Measurements from ENCODE around the gene SLC29A2. TPM values are rescaled to one million over a fixed set of nuclear protein-coding genes. Genes with fewer than 3 reads are reported as not detected.
"Not testable (repeated sequence)": the region's sequence is repeated elsewhere in the genome, so short reads cannot be mapped to it uniquely, and the experiment has no call there.

SLC29A2 gene
- total RNA-seq, 2 donors from 2014 or later: 6.1 to 10.5 TPM

DNA sequence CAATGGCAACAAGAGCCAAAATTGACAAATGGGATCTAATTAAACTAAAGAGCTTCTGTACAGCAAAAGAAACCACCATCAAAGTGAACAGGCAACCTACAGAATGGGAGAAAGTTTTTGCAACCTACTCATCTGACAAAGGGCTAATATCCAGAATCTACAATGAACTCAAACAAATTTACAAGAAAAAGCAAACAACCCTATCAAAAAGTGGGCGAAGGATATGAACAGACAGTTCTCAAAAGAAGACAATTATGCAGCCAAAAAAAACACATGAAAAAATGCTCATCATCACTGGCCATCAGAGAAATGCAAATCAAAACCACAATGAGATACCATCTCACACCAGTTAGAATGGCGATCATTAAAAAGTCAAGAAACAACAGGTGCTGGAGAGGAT lies 51.3 kb downstream of the SLC29A2 start:
- not testable (repeated sequence) for ATAC-seq; DNase-seq (ENCODE audit: low spot score in 2 of 2); H3K27ac Mint-ChIP-seq
- peaks cover 0 to 10% of the 10 kb centered on the region in 2 donors for H3K9me3 Mint-ChIP-seq
- peaks cover 0 to 19% of the 10 kb centered on the region in 2 donors for H3K36me3 Mint-ChIP-seq

DNA sequence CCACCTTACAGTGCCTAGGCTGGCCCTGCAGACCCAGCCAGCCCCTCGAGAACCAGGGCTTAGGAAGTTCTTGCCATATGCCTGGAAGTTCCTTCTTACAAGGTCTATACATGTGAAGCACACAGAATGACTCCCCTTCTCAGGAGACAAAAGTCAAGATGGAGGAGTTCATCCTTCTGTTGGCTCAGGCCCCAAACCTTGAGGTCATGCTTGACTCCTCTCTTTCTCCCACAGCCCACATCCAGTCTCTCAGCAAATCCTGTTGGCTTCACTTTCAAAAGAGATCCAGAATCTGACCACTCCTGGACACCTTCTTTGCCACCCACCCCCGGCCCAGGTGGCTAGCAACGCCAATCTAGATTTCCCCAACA lies 53.0 kb downstream of the SLC29A2 start:
- Mint-ChIP-seq H3K9me3 (peaks cover 0 to 10% of the 10 kb centered on the region in 2 donors), H3K36me3 (peaks cover 0 to 19% of the 10 kb centered on the region in 2 donors), H3K27ac (no peak overlapping the region)
- no peak for ATAC-seq
- DNase-seq (ENCODE audit: low spot score in 2 of 2): no peak

DNA sequence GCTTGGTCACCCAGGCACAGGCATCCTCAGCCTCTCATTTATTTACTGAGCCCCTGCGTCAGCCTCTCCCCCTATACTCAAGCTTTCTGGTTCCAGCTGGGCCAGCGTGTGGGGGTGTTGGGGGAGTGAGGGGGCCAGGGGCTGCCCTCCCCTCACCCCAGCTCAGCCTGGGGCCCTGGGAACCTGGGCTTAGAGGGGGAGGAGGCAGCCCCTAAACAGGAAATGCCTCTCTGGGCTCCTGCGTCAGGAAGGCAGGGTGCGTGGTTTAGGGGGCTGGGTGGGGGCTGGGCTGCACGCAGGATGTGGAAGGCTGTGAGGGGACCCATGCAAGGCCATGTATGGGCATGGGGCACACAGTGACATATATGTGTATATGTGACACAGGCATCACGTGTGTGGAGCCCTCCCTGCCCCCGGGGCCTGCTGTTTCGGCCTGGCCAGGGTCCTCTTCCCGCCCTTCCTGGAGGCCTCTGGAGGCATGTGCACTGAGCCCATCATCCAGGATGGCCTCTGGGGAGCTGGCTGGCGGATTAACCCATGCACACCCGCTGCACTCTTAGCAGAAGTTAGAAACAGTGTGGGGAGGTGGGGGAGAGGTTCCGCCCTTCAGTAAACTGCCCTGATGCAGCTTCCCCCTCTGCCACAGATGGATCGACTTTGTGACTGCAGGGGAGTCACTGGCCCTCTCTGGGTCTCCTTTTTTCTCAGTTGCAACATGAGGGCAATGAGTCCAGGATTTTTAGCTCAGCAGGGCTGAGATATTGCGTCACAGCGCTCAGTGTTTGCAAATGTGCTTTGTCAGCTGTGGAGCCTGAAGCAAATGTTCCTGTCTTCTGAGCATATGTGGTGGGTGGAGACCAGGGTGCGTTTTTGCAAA lies 53.6 kb downstream of the SLC29A2 start:
- H3K27ac Mint-ChIP-seq: peak overlapping the region; percentile 29 to 44
- H3K9me3 Mint-ChIP-seq: peaks cover 0 to 10% of the 10 kb centered on the region in 2 donors
- peak; percentile 59 to 72 for ATAC-seq
- peaks cover 0 to 19% of the 10 kb centered on the region in 2 donors for H3K36me3 Mint-ChIP-seq
- no peak for DNase-seq (ENCODE audit: low spot score in 2 of 2)

DNA sequence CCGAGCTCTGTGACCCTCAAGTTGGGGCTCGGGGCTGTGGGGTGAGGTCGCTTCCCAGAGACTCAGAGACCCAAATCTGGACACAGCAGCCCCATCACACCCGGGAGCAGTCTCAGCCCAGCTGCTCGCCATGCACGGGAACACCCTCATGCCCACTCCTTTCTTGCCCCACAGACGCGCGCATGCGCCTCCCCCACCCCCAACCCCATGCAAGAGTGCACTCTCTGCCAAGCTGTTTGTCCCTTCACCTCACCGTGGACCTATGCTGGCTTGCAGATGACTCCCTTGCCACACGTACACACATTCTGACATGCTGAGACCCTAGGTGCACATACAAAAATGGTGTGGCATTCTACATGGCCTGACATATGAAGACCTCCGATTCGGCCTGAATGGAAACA lies 54.2 kb downstream of the SLC29A2 start:
- H3K9me3 Mint-ChIP-seq: peaks cover 0 to 10% of the 10 kb centered on the region in 2 donors
- H3K36me3 Mint-ChIP-seq: peaks cover 0 to 19% of the 10 kb centered on the region in 2 donors
- peak in 1 of 2 donors; percentile 10 for ATAC-seq
- DNase-seq (ENCODE audit: low spot score in 2 of 2): no peak
- peak overlapping the region; percentile 29 to 44 for H3K27ac Mint-ChIP-seq

DNA sequence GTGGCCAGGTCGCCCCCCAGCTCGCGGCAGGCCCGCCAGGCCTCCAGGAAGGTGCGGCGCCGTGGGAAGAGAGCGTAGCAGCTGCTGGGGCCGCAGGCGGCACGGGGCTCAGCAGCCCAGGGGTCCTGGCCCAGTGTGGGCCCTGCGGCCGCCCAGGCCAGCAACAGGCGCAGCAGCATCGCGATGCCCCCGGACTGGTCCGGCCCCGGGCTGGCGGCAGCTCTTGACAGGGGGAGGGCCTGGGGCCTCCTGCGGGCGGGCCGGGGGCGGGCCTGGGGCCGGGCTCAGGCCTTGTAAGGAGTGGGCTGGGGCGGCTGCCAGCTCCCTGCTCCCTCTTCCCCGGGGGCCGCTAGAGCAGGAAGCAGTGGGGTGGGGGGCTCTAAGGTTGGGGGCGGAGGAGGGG lies 54.7 kb downstream of the SLC29A2 start, which contains the start of gene CD248:
CD248 (minus strand) TSS at position 196 of the 403 bp plus-strand sequence; CDS start at position 179, 17 bp downstream.
- Mint-ChIP-seq H3K27ac (peak within 1 kb of the TSS; percentile 29 to 44), H3K9me3 (peaks cover 0 to 10% of the 10 kb centered on the region in 2 donors), H3K36me3 (peaks cover 0 to 19% of the 10 kb centered on the region in 2 donors)
- ATAC-seq: no peak
- no peak for DNase-seq (ENCODE audit: low spot score in 2 of 2)

DNA sequence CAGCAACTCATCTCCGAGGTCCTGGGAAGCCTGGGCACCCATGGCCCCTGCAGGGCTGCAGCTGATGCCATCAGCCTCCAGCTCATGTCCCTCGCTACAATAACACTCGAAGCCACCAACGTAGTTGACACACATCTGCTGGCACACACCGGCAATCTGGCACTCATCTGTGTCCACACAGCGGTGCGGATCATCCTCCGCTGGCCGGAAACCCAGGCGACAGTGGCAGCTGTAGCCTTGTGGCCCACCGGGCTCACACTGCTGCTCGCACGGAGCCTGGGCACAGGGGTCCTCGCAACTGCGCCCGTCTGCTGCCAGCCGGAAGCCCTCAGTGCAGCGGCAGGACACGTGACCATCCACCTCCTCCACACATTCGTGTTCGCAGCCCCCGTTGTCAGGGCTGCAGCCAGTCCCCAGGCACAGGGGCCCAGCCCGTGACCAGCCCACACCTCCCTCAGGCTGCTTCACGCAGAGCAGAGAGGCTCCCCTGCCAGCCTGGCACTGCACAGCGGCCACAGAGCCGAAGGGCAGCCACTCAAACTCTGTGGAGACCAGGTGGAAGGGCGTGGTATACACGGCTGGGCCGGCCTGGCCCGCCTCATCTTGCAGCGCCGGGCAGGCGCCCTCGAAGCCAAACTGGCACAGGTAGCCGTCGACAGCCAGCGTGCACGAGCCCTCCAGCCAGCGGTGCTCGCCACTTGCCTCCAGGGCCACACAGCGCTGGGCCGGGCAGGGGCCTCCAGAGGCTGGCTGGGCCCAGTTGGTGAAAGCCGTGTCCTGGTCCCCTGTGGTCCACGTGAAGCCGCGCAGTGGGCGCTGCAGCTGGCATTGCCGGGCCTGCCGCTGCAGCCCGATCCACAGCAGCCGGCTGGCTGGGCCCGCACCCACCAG lies 55.4 kb downstream of the SLC29A2 start:
- no peak overlapping the region for H3K27ac Mint-ChIP-seq
- H3K9me3 Mint-ChIP-seq: peaks cover 0 to 10% of the 10 kb centered on the region in 2 donors
- DNase-seq (ENCODE audit: low spot score in 2 of 2) (no peak), ATAC-seq (no peak)
- H3K36me3 Mint-ChIP-seq: peaks cover 0 to 19% of the 10 kb centered on the region in 2 donors

DNA sequence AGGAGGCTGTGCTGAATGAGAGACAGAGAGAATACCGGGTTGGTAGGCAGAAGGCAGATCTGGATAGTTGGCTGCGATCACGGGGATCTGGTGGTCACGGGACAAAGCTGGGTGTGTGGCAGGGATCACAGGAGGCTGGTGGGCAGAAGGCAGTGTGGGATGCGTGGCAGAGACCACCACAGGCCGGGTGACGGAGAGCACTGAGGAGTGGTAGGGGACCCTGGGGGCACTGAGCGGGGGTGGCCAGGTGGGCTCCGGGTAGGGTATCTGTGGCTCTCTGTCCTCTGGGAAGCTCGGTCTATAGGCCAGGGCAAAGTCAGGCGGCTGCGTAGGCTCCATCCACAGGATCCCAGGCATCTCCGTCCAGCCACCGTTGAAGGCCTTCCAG lies 56.1 kb downstream of the SLC29A2 start:
- H3K27ac Mint-ChIP-seq: peak overlapping the region in 1 of 2 donors; percentile 6
- ATAC-seq (no peak), DNase-seq (ENCODE audit: low spot score in 2 of 2) (no peak)
- peaks cover 0 to 10% of the 10 kb centered on the region in 2 donors for H3K9me3 Mint-ChIP-seq
- peaks cover 0 to 19% of the 10 kb centered on the region in 2 donors for H3K36me3 Mint-ChIP-seq

DNA sequence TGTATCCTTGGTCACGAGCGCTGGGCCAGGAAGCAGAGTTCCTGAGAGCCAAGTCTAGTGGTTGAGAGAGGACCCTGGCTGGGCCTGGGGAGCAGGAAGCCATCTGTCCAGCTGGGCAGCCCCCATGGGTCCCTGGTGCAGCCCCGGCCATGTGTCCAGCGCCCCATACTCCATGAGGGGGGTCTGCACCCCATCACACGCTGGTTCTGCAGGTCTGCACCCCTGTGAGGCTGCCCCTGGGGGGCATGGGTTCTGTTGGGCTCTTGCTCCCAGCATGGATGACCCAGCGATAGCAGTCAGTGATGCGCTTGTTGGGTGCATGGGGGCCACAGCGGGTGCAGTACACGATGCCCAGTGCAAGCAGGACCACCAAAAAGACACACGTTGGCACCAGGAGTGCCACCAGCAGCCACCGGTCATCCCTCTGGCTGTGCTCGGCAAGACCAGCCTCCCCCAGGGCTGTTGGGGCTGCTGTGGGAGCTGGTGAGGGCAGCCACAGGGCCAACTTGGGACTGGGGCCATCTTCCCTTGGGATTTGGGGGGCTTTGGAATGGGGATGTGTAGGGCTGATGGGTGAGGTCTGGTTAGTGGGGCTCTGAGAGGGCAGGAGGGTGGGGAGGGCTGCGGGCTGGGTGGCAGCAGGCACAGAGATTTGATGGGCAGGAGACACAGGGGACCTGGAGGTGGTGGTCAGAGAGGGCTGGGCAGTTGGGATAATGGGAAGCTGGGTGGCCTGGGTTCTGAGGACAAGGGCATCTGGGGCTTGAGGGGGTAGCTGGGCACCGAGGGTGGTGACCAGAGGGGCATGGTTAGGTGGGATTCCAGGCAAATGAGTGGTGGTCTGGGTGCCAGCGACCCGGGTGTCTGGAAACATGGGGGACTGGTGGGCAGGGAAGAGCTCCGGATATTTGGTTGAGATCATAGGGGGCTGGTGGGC lies 56.7 kb downstream of the SLC29A2 start:
- Mint-ChIP-seq H3K36me3 (peaks cover 0 to 14% of the 10 kb centered on the region in 2 donors), H3K9me3 (peaks cover 0 to 10% of the 10 kb centered on the region in 2 donors), H3K27ac (peak overlapping the region in 1 of 2 donors; percentile 6)
- ATAC-seq (no peak), DNase-seq (ENCODE audit: low spot score in 2 of 2) (no peak)

DNA sequence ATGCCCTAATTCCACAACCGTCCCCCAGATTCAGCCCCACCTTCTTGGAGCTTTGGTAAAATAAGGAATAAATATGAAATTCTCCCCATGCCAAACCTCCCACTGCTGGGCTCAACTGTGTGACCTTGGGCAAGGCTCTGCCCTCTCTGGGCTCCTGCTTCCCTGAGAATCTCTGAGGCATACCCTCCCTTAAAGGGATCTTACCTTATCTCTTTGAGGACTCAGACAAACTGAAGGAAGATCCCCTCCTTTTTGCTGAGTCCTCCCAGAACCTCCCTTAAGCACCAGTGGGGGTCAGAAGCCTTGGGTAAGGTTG lies 57.4 kb downstream of the SLC29A2 start:
- ATAC-seq: no peak
- no peak overlapping the region for H3K27ac Mint-ChIP-seq

DNA sequence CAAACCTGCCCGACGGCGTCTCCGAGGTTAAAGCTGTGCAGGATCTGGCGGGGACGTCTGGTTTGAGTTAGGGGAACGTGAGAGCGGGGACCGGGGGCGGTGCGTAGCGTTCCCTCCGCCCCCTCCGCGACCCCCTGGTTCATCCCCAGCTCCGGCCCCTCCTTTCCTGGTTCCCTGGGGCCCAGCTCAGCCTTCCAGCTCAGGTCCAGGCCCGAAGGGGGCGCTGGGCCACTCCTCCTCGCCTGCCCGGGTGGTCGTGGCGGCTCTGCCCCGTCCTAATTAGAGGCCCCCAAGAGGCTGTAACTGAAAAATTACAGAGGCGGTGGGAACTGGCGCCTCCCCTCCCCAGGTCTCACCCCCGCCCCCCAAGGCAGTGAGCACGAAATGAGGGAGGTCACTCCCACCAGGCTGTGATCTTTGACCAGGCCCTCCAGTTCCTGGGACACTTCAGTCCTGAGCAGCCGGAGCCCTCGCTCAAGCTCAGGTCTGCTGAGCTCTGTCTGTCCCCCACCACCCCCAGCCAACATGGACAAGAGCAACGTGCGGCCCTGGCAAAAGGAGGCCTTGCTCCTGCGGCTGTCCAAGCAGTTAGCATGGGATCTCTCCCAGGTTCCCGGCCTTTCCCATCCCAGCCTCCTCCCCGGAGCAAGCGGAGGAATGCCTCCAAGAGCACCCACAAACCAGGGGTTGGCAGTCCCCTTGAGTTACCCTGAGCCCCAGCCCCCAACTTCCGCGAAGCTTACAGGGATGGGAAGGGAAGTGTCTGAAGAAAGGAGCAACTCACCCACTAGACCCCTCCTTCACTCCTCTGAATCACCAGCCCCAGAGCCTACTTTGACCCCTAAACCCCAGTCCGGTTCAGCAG lies 58.0 kb downstream of the SLC29A2 start:
- ATAC-seq: no peak
- peaks cover 0 to under 1% of the 10 kb centered on the region in 2 donors for H3K36me3 Mint-ChIP-seq
- DNase-seq (ENCODE audit: low spot score in 2 of 2): no peak
- peaks cover 0 to under 1% of the 10 kb centered on the region in 2 donors for H3K9me3 Mint-ChIP-seq
- peak overlapping the region in 1 of 2 donors; percentile 77 for H3K27ac Mint-ChIP-seq

More for the DNA sequence above, 57.4 kb downstream of the SLC29A2 start:
- no peak for DNase-seq (ENCODE audit: low spot score in 2 of 2)
- Mint-ChIP-seq H3K36me3 (peaks cover 0 to 7% of the 10 kb centered on the region in 2 donors), H3K9me3 (peaks cover 0 to 6% of the 10 kb centered on the region in 2 donors)

DNA sequence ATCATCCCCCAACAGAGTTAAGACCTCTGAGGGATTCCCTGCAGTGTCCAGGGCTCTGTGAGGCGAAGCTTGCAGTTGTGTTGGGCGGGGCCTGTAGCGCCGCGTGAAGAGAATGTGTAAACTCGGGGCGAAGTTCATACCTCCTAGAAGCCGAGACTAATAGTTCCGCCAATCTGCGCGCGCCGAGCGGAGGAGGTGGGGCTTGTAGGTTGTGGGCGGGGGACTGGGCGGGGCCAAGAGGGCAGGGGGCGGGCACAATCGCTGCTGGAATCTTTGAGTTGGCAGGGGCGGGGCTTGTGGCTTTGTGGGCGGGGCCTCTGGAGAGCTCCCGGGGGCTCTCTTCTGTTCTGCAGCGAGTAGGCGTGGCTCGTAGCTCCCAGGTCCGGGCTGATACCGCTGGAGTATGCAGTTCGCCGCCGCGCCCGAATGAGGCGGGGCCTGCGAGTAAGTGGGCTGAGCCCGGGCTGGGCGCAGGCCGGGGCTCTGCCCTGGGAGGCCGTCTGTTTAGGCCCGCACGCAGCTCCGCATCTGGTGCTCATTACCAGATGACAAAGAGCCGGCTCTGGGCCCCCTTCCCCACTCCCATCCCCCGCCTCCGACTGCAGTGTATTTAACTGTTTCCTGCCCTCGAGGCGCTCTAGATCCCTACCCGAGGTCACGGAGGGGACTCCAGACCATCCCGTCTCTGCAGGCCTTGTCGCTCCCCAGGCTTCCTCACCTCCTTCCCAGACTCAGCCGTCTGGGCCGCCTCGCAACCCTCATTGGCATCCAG lies 58.8 kb downstream of the SLC29A2 start:
- no peaks in the 10 kb centered on the region for H3K36me3 Mint-ChIP-seq
- H3K27ac Mint-ChIP-seq: peak overlapping the region; percentile 77 to 96
- DNase-seq (ENCODE audit: low spot score in 2 of 2) (peak; percentile 92 to 93), ATAC-seq (peak; percentile 75 to 76)
- H3K9me3 Mint-ChIP-seq: no peaks in the 10 kb centered on the region
